ENCODE results near the gene UNKL.

DNA sequence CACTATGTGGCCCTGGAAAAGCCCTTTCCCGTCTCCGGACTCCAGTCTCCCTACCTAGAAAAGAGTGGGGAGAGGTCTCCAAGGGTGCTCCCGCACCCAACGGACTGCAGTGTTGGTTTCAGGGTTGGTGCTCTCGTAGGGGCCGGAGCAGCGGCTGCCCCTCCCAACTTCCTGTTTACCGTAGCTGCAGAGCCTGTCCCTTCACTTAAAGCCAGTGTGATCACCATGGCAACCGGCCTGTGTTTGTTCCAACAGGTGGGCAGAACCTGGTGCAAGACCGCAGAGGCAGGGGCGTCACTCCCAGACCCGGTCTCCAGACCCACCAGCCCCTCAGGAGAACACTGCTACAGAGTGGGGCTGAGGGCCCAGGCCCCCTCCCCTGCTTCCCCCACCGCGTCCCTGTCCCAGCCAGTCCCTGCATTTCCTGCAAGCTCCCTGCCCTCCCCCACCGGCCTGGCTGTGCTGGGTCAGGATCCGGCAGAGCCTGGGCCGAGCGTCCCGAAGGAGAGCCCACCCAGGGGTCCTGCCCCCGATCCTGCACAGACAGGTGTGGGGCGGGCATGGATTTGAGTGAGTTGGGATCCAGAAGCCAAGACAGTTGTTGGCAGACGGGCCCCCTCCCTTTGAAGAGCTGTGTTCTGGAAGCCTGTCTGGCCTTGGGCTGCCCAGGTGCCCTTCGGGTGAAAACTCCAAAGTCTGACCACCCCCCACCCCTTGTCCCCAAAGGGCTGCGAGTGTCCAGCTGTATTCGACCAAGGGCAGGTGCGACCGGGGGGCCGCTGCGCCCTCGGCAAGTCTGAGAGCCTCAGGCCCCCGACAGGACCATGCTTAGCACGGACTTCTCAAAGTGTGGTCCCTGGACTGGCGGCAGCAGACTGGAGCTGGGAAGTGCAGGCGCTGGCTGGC lies 82.5 kb downstream of the UNKL start:
- TF ChIP-seq, protein P1, sequence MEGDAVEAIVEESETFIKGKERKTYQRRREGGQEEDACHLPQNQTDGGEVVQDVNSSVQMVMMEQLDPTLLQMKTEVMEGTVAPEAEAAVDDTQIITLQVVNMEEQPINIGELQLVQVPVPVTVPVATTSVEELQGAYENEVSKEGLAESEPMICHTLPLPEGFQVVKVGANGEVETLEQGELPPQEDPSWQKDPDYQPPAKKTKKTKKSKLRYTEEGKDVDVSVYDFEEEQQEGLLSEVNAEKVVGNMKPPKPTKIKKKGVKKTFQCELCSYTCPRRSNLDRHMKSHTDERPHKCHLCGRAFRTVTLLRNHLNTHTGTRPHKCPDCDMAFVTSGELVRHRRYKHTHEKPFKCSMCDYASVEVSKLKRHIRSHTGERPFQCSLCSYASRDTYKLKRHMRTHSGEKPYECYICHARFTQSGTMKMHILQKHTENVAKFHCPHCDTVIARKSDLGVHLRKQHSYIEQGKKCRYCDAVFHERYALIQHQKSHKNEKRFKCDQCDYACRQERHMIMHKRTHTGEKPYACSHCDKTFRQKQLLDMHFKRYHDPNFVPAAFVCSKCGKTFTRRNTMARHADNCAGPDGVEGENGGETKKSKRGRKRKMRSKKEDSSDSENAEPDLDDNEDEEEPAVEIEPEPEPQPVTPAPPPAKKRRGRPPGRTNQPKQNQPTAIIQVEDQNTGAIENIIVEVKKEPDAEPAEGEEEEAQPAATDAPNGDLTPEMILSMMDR (IDR thresholded peaks at IDR 0.05): no peak
- TF ChIP-seq EZH2 (IDR thresholded peaks at IDR 0.05; ENCODE audit: borderline replicate concordance, insufficient read depth, low read depth, low read length, poor library complexity, severe bottlenecking): no peak

All from B cell (primary cell).